NCI-H1694 treated with DMSO at 0.1 percent for 48 hours (cell line): Measurements from ENCODE around the gene RGS6.
A peak's percentile ranks its signal among the peaks of the same experiment; 100 is the strongest.

Source experiments
- DNase-seq: peaks from one replicate; lab custom pipeline; 2025; lab: John Stamatoyannopoulos, UW

RGS6 gene

GRCh38 chr14:72014486-72014885 is 82.3 kb downstream of the RGS6 start:
- DNase-seq, result no peak

GRCh38 chr14:72017290-72017689 is 85.1 kb downstream of the RGS6 start:
- no peak for DNase-seq

GRCh38 chr14:72023128-72024042 is 91.2 kb downstream of the RGS6 start:
- no peak for DNase-seq

GRCh38 chr14:72024043-72024407 is 91.8 kb downstream of the RGS6 start:
- peak; percentile 32 for DNase-seq

GRCh38 chr14:72024504-72024903 is 92.3 kb downstream of the RGS6 start:
- DNase-seq, result no peak

GRCh38 chr14:72026536-72026935 is 94.3 kb downstream of the RGS6 start:
- DNase-seq, result no peak

DNA sequence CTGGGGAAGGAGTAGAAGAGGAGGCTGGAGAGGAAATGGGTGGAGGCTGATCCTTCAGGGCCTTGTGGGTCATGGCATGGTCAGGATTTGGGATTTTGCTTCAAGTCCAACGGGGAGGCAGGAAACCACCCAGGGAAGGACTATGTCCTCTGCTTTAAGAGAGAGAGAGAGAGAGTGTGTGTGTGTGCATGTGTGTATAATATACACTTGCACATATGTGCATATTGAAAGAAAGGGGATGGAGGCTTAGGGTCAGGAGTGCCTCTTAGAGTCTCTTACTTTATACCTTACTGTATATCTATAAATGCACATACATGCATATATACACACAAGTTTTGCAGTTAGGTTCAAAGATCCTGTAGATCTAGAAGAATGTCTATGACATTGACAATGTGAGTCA is 94.8 kb downstream of the RGS6 start:
- DNase-seq, result no peak

DNA sequence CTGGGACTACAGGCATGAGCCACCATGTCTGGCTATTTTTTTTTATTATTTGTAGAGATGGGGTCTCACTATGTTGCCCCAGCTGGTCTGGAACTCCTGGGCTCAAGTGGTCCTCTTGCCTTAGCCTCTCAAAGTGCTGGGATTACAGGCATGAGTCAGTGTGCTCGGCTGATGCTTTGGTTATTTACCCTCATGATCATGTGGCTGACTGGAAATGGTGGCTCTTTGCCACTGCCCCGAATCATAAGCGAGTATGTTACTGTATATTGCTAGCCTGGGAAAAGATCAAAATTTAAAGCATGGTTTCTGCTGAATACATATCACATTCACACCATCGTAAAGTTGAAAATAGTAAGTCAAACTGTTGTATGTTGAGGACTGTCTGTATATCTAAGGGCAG is 101.1 kb downstream of the RGS6 start:
- no peak for DNase-seq

DNA sequence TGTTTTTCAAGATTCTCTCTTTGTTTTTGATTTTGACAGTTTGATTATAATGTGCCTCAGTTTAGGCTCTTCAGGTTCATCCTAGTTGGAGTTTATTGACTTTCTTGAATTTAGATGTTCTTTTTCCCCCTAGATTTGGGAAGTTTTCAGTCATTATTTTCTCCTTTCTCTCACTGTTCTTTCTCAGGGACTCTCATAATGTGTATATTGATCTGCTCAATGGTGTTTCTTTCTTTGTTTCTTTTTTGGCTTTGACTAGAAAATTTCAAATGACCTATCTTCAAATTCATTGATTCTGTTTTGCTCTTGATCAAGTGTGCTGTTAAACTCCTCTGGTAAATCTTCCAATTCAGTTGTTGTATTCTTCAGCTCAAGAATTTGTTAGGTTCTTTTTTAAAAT is 108.3 kb downstream of the RGS6 start:
- DNase-seq, result no peak

GRCh38 chr14:72045271-72045670 is 113.0 kb downstream of the RGS6 start:
- DNase-seq, result no peak

- no peak for DNase-seq
These were observed 113.7 kb downstream of the RGS6 start for GRCh38 chr14:72045885-72046284.

- no peak for DNase-seq
These were observed 117.2 kb downstream of the RGS6 start for GRCh38 chr14:72049462-72049861.

DNA sequence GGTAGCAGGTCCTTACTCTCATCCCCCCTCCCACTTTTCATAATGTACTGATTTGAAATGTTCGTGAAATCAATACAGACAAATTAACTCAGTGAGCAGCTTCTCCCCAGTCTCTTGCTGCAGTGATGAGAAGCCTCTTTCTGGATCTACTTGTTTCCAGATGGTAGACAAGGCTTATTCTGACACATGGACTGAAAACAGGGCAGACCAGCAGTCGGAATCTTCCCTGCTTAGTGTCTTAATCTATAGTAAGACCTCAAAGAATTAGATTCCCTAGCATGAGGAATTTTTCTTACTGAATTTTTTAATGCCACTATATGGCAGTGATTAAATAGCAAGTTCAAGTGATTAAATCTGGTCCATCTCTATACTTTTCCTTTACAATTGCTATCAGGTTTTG is 120.1 kb downstream of the RGS6 start:
- no peak for DNase-seq

- no peak for DNase-seq
These were observed 121.4 kb downstream of the RGS6 start for GRCh38 chr14:72053651-72054050.

- DNase-seq, result no peak
These were observed 122.7 kb downstream of the RGS6 start for GRCh38 chr14:72054911-72055310.

GRCh38 chr14:72057701-72058285 is 125.6 kb downstream of the RGS6 start:
- no peak for DNase-seq

- DNase-seq, result no peak
These were observed 128.2 kb downstream of the RGS6 start for GRCh38 chr14:72060460-72060859.

- DNase-seq, result no peak
These were observed 128.7 kb downstream of the RGS6 start for GRCh38 chr14:72060917-72061316.

DNA sequence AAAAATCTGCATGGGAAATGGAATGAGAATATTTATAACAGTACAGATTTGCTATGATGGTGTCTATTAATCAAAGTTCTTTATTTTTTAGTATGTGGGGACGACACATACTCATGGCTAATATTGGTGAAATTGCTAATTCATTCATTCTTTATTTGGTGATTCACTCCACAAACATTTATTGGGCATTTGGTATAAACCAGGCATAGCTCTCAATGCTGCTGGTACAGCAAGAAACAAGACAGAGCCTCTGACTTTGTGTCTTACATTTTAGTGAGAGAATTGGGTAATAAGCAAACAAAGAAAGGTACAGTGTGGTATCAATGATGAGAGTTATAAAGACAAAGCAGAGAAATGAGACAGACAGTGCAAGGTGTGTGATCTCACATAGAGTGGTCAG is 129.5 kb downstream of the RGS6 start:
- no peak for DNase-seq

DNA sequence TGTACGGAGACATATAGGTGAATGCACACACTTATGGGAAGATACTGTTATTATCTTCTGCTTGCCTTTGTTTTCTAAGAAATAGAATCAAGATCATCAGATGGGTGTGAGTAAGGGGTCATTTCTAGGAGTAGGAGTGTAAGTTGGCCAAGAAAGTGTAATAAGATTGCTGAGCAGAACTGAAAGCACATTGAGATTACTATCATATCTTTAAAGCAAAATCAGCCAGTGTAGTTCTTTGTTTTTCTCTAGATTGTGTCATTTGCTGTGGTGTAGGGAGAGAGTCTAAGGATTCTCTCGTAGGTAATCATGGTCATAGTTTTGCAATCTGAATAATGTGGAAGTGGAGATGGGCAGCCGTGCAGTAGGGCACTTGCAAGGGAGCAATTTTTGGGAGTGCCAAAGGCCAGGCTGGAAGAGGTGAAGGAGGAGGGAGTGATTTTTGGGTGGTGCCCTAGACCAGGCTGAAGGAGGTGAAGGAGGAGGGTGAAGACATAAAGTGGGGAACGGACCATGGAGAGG is 131.6 kb downstream of the RGS6 start:
- no peak for DNase-seq

DNA sequence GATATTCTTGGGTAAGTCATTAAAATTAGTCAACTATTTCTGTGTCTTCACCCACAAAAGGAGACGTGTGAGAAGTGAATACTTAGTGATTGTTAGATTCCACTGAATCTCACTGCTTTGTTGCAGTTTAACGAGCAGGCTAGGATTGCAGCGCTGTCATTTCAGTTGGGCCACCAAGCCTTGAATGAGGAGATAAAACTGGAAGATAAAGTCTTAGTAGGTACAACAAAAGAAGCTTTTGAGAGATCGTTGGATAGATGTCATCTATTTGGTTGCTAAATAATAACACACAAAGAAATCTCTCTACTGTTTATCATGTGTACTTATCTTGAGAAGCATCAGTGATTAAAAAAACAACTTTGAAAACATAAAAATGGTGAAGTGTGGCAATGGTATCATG is 132.3 kb downstream of the RGS6 start:
- DNase-seq, result no peak

DNA sequence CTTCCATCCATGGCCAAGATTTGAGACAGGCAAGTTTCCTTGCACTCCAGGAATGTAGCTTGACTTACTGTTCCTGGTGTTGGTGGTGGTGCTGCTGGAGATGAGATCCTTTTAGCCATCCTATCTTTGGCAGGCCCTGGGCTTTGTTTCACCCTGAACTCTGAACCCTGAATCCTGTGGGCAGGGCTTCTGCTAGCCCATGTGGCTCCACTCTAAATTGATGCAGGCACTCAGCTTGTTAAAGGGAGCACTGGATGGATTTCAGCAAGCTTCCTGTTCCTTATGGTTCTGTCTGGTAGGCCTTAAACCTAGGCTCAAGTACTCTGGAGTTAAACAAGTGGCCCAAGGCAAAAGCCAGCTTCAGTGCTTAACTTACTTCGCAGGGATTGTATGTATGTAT is 138.2 kb downstream of the RGS6 start:
- no peak for DNase-seq

GRCh38 chr14:72075649-72076334 is 143.6 kb downstream of the RGS6 start:
- DNase-seq, result no peak
